Right lobe of liver (tissue), 6 donors: ENCODE measurements around the gene CSH2. TPM values are rescaled to one million over a fixed set of nuclear protein-coding genes. Genes with fewer than 3 reads are reported as not detected.

Source experiments
- ATAC-seq, 4 donors: fragments of 200-7000 bp; cut with Tn5 transposase; one replicate each; pipeline ENCODE4 v1.9.1; 2020; ENCODE audit warnings: mild to moderate bottlenecking in 4 of 4, moderate library complexity in 4 of 4
- DNase-seq, 3 donors: peaks; one replicate each; pipeline ENCODE4 v3.0.0-alpha.2; 2020
- H3K27ac ChIP-seq, 3 donors: fragments of 200-600 bp; one replicate each; pipeline ENCODE4 v1.8.0; 2022
- H3K27me3 ChIP-seq, 2 donors: fragments of 200-600 bp; one replicate each; pipeline ENCODE4 v1.8.0; 2022
- H3K36me3 ChIP-seq, 4 donors: fragments of 200-600 bp; sonication (generic) in 1 of 4; one replicate each; pipeline versions ENCODE4 v1.5.1 to v1.8.0; 2017 to 2022; ENCODE audit warnings: control low read depth in 1 of 4
- H3K4me1 ChIP-seq, 4 donors: fragments of 200-600 bp; sonication (generic) in 1 of 4; one replicate each; pipeline versions ENCODE4 v1.5.1 to v1.8.0; 2017 to 2022; ENCODE audit warnings: control low read depth in 1 of 4
- H3K4me3 ChIP-seq, 3 donors: fragments of 200-600 bp; one replicate each; pipeline ENCODE4 v1.8.0; 2022
- H3K9me3 ChIP-seq, 4 donors: fragments of 200-600 bp; sonication (generic) in 1 of 4; one replicate each; pipeline versions ENCODE4 v1.5.1 to v1.8.0; 2017 to 2022; ENCODE audit warnings: control low read depth in 1 of 4
- CTCF ChIP-seq, 4 donors: fragments of 200-600 bp in 3 of 4; fragments of 450-650 bp in 1 of 4; IDR thresholded peaks; one replicate each; pipeline versions ENCODE4 v1.5.1 to v1.8.0; 2016 to 2022; ENCODE audit warnings: antibody characterized with exemption in 4 of 4, mild to moderate bottlenecking in 2 of 4
- POLR2A ChIP-seq: fragments of 450-650 bp; IDR thresholded peaks from one replicate; pipeline ENCODE4 v1.6.1; 2017; ENCODE audit warnings: antibody characterized with exemption, mild to moderate bottlenecking
- WGBS: methylation state at CpG from one replicate; pipeline ENCODE4 v1.1.6; 2018; ENCODE audit warnings: low coverage, low lambda C conversion rate; ENCODE audit not compliant: insufficient coverage; ENCODE audit errors: missing lambda C conversion rate; 5-methylcytosine and 5-hydroxymethylcytosine counted together
- intact Hi-C, 2 donors: fragments of 100-400 bp; cut with DNase I; formaldehyde crosslinking; loops; one replicate each; pipeline versions ENCODE4 v1.11.2 to v1.14.1; 2022
- total RNA-seq, 6 experiments: library from RNA; depleted of rRNA in 2 of 6; stranded (reverse); fragments of >200 nt in 2 of 6; fragmentation: NEBNext Ultra II Directional in 3 of 6; extraction: Animal tissue kit (Norgen Biotek cat#: 25700) in 3 of 6; gene quantifications; one replicate each; pipeline versions ENCODE4 v1.1.0 to v1.2.4, GENCODE V29; 2016 to 2023
- donor health status: DM: no; HTN: yes; CAD: no.
- donor health status: DM: no; HTN: no; CAD: no.
- donor health status: DM: no; HTN: no; CAD: no.
- donor health status: DM: no; HTN: yes; CAD: no.
- donor health status: DM: no; HTN: yes; CAD: no.

The CSH2 gene
- total RNA-seq, 6 experiments from 2014 or later, result not detected

GRCh38 chr17:63831505-63831904 lies 42.0 kb downstream of the CSH2 start:
- no peaks in the 10 kb centered on the region for H3K27me3 ChIP-seq
- no peaks in the 10 kb centered on the region for H3K9me3 ChIP-seq
- DNase-seq, result no peak
- 76% methylated on average over 3 of the region's 8 CpGs for WGBS
- no peak for ATAC-seq
- H3K4me3 ChIP-seq, result no peak overlapping the region
- TF ChIP-seq POLR2A (no peak), CTCF (IDR thresholded peaks at IDR 0.05) (no peak)
- intact Hi-C loops, result no loop called here
- peaks cover 0 to 14% (median 5%) of the 10 kb centered on the region in 4 donors for H3K4me1 ChIP-seq
- peaks cover 6 to 72% (median 38%) of the 10 kb centered on the region in 4 donors for H3K36me3 ChIP-seq
- no peak overlapping the region for H3K27ac ChIP-seq

GRCh38 chr17:63830904-63831491 lies 42.5 kb downstream of the CSH2 start:
- Histone ChIP-seq H3K9me3 (no peaks in the 10 kb centered on the region), H3K4me1 (peaks cover 0 to 19% (median 5%) of the 10 kb centered on the region in 4 donors), H3K27ac (no peak overlapping the region), H3K4me3 (no peak overlapping the region), H3K27me3 (no peaks in the 10 kb centered on the region), H3K36me3 (peaks cover 6 to 67% (median 36%) of the 10 kb centered on the region in 4 donors)
- intact Hi-C loops, result no loop called here
- DNase-seq (no peak), ATAC-seq (no peak)
- WGBS, result 92% methylated on average over 2 of the region's 15 CpGs
- no peak for TF ChIP-seq POLR2A
- no peak for TF ChIP-seq CTCF (IDR thresholded peaks at IDR 0.05)

- ATAC-seq (no peak), DNase-seq (no peak)
- TF ChIP-seq CTCF (IDR thresholded peaks at IDR 0.05) (no peak), POLR2A (no peak)
- intact Hi-C loops, result no loop called here
- no peaks in the 10 kb centered on the region for H3K27me3 ChIP-seq
- WGBS, result 89% methylated on average over 3 of the region's 5 CpGs
- H3K27ac ChIP-seq, result no peak overlapping the region
- no peak overlapping the region for H3K4me3 ChIP-seq
- no peaks in the 10 kb centered on the region for H3K9me3 ChIP-seq
- peaks cover 0 to 24% (median 5%) of the 10 kb centered on the region in 4 donors for H3K4me1 ChIP-seq
- peaks cover 6 to 66% (median 34%) of the 10 kb centered on the region in 4 donors for H3K36me3 ChIP-seq
Measured at GRCh38 chr17:63830278-63830677, 43.2 kb downstream of the CSH2 start.

GRCh38 chr17:63828936-63829335 lies 44.5 kb downstream of the CSH2 start:
- 89% methylated on average over 3 of the region's 3 CpGs for WGBS
- H3K36me3 ChIP-seq, result peaks cover 6 to 67% (median 36%) of the 10 kb centered on the region in 4 donors
- ATAC-seq (no peak), DNase-seq (no peak)
- TF ChIP-seq CTCF (IDR thresholded peaks at IDR 0.05) (no peak), POLR2A (no peak)
- H3K9me3 ChIP-seq, result no peaks in the 10 kb centered on the region
- no peak overlapping the region for H3K4me3 ChIP-seq
- H3K27me3 ChIP-seq, result no peaks in the 10 kb centered on the region
- H3K27ac ChIP-seq, result no peak overlapping the region
- intact Hi-C loops, result no loop called here
- H3K4me1 ChIP-seq, result peaks cover 0 to 24% (median 5%) of the 10 kb centered on the region in 4 donors
